HEK293T (cell line): Measurements from ENCODE around the gene ENTREP1.

Source experiments
- LEF1 ChIP-seq: fragments of 450-650 bp; IDR thresholded peaks from 2 replicates; pipeline ENCODE4 v1.6.1; 2017; ENCODE audit warnings: mild to moderate bottlenecking, borderline replicate concordance
- SUZ12 ChIP-seq: fragments of 450-650 bp; IDR thresholded peaks from 2 replicates; pipeline ENCODE4 v1.6.1; 2016; ENCODE audit warnings: mild to moderate bottlenecking

DNA sequence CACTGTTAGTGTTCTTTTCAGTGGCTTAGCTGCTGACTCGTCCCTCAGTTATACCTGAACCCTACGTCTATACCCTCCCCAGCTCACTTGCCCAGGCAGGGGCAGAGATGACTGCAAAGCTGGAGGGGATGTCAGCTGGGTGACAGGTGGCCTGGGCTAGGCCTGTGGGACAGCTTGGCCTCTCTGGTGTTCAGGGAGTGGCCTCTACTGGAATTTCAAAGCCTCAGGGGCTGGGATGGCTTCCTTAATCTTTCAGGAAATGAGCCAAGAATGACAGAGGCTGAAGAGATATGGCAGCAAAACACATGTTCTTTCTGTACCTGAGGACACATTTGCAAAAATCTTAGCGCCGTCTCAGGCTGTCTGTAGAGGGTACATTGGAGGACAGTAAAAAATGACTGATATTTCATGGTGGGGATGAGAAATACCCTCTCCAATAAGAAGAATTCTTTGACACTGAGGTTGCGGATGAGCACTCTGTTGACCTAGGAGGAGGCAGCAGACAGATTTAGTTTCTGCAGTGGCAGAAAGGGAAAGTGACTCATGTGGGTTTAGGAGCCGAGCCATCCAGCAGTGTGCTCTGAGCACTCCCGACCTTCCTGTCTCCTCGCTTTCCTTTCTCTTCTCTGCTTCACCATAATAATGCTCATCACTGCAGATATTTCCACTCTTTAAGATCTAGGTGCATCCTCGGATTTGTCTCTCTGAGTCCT is 54.4 kb downstream of the ENTREP1 start:
- no peak for TF ChIP-seq SUZ12
- no peak for TF ChIP-seq LEF1
